Measurements from ENCODE around the gene ABR.

GRCh38 chr17:1159431-1160180 is 20.2 kb downstream of the ABR start:
- TF ChIP-seq, protein P1, sequence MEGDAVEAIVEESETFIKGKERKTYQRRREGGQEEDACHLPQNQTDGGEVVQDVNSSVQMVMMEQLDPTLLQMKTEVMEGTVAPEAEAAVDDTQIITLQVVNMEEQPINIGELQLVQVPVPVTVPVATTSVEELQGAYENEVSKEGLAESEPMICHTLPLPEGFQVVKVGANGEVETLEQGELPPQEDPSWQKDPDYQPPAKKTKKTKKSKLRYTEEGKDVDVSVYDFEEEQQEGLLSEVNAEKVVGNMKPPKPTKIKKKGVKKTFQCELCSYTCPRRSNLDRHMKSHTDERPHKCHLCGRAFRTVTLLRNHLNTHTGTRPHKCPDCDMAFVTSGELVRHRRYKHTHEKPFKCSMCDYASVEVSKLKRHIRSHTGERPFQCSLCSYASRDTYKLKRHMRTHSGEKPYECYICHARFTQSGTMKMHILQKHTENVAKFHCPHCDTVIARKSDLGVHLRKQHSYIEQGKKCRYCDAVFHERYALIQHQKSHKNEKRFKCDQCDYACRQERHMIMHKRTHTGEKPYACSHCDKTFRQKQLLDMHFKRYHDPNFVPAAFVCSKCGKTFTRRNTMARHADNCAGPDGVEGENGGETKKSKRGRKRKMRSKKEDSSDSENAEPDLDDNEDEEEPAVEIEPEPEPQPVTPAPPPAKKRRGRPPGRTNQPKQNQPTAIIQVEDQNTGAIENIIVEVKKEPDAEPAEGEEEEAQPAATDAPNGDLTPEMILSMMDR (IDR thresholded peaks at IDR 0.05): no peak
- TF ChIP-seq POLR2A (IDR thresholded peaks at IDR 0.05): no peak

Measured in prostate gland (tissue), 2 donors.